ENCODE results near the gene MBP.

The MBP gene

DNA sequence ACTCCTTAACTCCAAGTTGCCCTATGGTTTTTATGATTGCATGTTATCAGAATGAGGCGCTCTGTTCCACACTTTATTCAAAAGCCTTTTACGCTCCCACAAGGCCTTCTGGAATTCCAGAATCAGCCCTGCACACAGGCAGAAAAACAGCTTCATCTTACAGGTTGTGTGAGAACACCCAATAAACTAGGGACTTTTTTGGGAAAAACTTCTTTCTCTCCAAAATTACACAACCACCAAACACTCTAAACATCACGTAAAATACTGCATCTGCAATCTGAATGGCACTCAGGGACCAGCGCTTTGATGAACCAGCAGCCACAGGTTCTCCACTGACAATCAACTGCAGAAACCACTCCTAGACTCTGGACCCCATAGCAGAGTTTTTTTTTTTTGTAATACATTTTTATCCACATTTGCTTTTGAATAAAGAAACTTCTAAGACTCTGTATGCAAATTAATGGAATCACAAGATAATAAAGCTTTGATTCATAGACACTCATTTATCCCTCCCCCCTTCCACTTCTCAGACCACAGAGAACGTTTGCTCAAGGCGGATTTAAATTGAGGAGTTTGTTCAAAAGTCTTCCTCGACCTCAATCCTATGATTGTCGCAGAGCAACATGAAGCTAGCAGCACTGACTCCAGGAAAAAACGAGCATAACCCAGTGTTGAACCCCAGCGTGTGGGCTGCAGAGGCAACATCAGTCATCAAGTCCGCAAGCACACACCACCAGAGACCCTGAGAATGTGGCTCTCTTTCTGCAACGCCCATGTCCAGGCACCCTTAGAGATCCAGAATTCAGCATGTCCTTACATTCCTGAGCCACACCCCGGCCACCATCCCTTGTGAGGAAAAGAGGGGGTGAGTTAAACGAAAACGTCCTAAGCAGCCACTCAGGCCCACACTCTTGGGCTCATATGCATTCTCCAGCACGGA is 116.5 kb downstream of the MBP start:
- FAIRE-seq (no peak), DNase-seq (ENCODE audit: insufficient read length) (no peak)
- TF ChIP-seq TAF1 (IDR thresholded peaks at IDR 0.05; ENCODE audit: borderline replicate concordance, low read depth, low read length): no peak

DNA sequence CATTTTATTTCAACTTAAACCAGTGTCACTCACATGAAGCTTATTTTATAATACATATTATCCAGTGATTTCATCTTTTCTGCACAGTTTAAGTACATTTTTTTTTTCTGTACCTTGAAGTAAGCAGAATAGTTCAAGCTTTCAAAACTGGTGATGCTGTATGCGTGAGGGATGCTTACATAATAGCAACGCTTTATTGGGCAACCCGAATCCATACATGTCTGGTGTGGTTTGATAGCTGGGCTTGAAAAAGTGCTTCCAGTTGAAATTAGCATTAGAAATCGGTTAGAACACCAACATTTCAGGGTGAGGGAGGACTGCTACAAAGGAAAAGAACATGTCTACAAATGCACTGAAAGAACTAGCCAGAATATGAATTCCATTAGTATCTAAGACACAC is 117.4 kb downstream of the MBP start:
- TF ChIP-seq POLR2A (IDR thresholded peaks at IDR 0.05; ENCODE audit: low read depth, low read length) (no peak), POLR2AphosphoS5 (IDR thresholded peaks at IDR 0.05; ENCODE audit: low read depth, low read length) (no peak), TAF1 (IDR thresholded peaks at IDR 0.05; ENCODE audit: borderline replicate concordance, low read depth, low read length) (no peak)
- FAIRE-seq (no peak), DNase-seq (ENCODE audit: insufficient read length) (no peak)

- DNase-seq (ENCODE audit: insufficient read length) (no peak), FAIRE-seq (no peak)
- TF ChIP-seq TAF1 (IDR thresholded peaks at IDR 0.05; ENCODE audit: borderline replicate concordance, low read depth, low read length) (no peak), POLR2A (IDR thresholded peaks at IDR 0.05; ENCODE audit: low read depth, low read length) (no peak), POLR2AphosphoS5 (IDR thresholded peaks at IDR 0.05; ENCODE audit: low read depth, low read length) (no peak)
Observed at GRCh38 chr18:77014538-77014937, 118.0 kb downstream of the MBP start.

- FAIRE-seq (no peak), DNase-seq (ENCODE audit: insufficient read length) (no peak)
- no peak for TF ChIP-seq POLR2AphosphoS5 (IDR thresholded peaks at IDR 0.05; ENCODE audit: low read depth, low read length)
- no peak for TF ChIP-seq TAF1 (IDR thresholded peaks at IDR 0.05; ENCODE audit: borderline replicate concordance, low read depth, low read length)
- no peak for TF ChIP-seq POLR2A (IDR thresholded peaks at IDR 0.05; ENCODE audit: low read depth, low read length)
Observed at GRCh38 chr18:77013811-77014521, 118.6 kb downstream of the MBP start.

DNA sequence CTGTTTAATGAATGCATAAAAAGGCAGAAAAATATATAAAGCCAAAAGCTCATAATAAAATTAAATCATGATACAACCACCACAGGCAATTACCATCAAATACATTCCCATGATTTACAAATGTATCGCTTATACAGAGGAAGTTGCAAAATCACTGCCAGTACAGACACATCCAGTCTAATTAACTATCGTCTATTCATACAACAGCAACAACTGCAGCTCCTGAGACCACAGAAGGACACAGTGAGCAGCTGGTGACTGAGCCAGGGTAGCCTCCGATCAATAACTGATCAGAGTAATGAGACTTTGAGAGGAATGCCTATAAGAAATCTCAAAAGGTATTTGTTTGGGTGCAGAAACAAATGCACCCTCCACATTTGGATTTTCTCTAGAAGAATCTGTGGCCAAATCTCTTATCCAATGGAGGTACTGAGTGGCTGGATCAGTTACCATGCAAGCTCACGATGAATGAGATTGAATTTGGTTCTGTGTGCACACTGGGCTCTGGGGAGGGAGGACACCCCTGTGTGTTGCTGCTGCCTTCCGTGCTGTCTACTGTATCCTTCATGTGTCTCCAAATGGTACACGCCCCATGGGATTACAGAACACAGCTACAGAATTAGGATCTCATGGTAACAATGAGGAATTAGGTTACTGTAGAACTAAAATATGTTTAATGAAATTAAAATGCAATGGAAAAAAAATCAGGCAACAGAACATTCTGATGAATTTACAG is 119.6 kb downstream of the MBP start:
- DNase-seq (ENCODE audit: insufficient read length) (no peak), FAIRE-seq (no peak)
- TF ChIP-seq POLR2A (IDR thresholded peaks at IDR 0.05; ENCODE audit: low read depth, low read length) (no peak), POLR2AphosphoS5 (IDR thresholded peaks at IDR 0.05; ENCODE audit: low read depth, low read length) (no peak), TAF1 (IDR thresholded peaks at IDR 0.05; ENCODE audit: borderline replicate concordance, low read depth, low read length) (no peak)

DNA sequence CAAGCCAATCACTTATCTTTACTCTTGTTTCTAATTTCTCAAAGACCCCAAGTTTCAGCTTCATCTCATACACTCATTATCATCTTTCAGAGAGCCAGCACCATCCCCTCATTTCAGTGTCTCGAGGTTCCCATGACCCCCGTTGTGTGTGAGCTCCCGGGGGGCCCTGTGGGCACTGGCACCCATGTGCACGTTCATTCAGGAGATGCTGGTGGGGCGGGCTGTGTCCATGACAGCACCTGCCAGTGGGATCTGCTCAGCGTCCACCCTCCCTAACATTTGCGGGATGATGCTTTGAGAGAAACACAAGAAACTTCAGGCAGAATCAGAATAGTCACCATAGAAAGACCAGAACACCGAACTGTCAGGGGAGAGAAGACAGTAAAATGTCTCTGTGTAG is 120.5 kb downstream of the MBP start:
- FAIRE-seq (no peak), DNase-seq (ENCODE audit: insufficient read length) (no peak)
- no peak for TF ChIP-seq TAF1 (IDR thresholded peaks at IDR 0.05; ENCODE audit: borderline replicate concordance, low read depth, low read length)
- TF ChIP-seq POLR2A (IDR thresholded peaks at IDR 0.05; ENCODE audit: low read depth, low read length): no peak
- TF ChIP-seq POLR2AphosphoS5 (IDR thresholded peaks at IDR 0.05; ENCODE audit: low read depth, low read length): no peak

GRCh38 chr18:77009675-77010074 is 122.9 kb downstream of the MBP start:
- DNase-seq (ENCODE audit: insufficient read length) (no peak), FAIRE-seq (no peak)
- TF ChIP-seq POLR2A (IDR thresholded peaks at IDR 0.05; ENCODE audit: low read depth, low read length): no peak
- TF ChIP-seq POLR2AphosphoS5 (IDR thresholded peaks at IDR 0.05; ENCODE audit: low read depth, low read length): no peak
- no peak for TF ChIP-seq TAF1 (IDR thresholded peaks at IDR 0.05; ENCODE audit: borderline replicate concordance, low read depth, low read length)

- no peak for TF ChIP-seq POLR2A (IDR thresholded peaks at IDR 0.05; ENCODE audit: low read depth, low read length)
- no peak for TF ChIP-seq POLR2AphosphoS5 (IDR thresholded peaks at IDR 0.05; ENCODE audit: low read depth, low read length)
- TF ChIP-seq TAF1 (IDR thresholded peaks at IDR 0.05; ENCODE audit: borderline replicate concordance, low read depth, low read length): no peak
- FAIRE-seq (no peak), DNase-seq (ENCODE audit: insufficient read length) (no peak)
Observed at GRCh38 chr18:77008576-77009315, 123.8 kb downstream of the MBP start.

DNA sequence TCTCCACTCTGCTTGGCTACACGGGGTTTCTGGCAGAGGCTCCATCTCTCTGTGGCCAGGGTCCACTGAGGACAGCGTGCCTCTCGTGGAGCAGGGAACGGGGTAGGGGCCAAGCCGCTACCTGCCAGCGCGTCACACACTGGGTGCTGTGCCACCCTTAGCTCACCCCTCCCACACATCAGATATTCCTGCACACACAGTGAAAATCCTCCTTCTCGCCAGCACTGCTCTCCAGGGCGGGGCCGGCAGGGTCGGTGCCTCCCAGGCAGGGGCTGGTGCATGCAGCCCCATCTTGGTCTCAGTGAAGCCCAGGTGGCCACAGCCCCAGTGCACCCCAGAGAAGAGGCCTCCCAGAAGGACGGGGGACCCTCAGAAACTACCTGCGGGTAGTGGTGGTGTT is 124.6 kb downstream of the MBP start:
- no peak for TF ChIP-seq POLR2A (IDR thresholded peaks at IDR 0.05; ENCODE audit: low read depth, low read length)
- no peak for TF ChIP-seq POLR2AphosphoS5 (IDR thresholded peaks at IDR 0.05; ENCODE audit: low read depth, low read length)
- TF ChIP-seq TAF1 (IDR thresholded peaks at IDR 0.05; ENCODE audit: borderline replicate concordance, low read depth, low read length): no peak
- FAIRE-seq (no peak), DNase-seq (ENCODE audit: insufficient read length) (no peak)

- no peak for FAIRE-seq
- TF ChIP-seq TAF1 (IDR thresholded peaks at IDR 0.05; ENCODE audit: borderline replicate concordance, low read depth, low read length) (no peak), POLR2A (IDR thresholded peaks at IDR 0.05; ENCODE audit: low read depth, low read length) (no peak), POLR2AphosphoS5 (IDR thresholded peaks at IDR 0.05; ENCODE audit: low read depth, low read length) (no peak)
- no peak for DNase-seq (ENCODE audit: insufficient read length)
Observed at GRCh38 chr18:77007251-77007650, 125.3 kb downstream of the MBP start.

Measured in GM12892 (cell line).